HEK293T (cell line): ENCODE results near the gene RABL6.

ENCODE experiments used
- CTCF ChIA-PET: fragments of 350-600 bp; formaldehyde crosslinking; extraction: SDS; loops from one replicate; lab custom pipeline; 2021; ENCODE audit warnings: antibody characterized with exemption, inconsistent platforms; lab: Yijun Ruan, JAX
- POLR2A ChIA-PET: fragments of 350-600 bp; formaldehyde crosslinking; extraction: SDS; loops from one replicate; lab custom pipeline; 2020; ENCODE audit warnings: antibody characterized with exemption, inconsistent platforms; lab: Yijun Ruan, JAX
- DNase-seq: peaks from one replicate; pipeline ENCODE4 v3.0.0; 2012; ENCODE audit warnings: mixed read lengths; ENCODE audit errors: extremely low spot score
- ARNT ChIP-seq: fragments of 450-650 bp; IDR thresholded peaks from 2 replicates; pipeline ENCODE4 v1.6.1; 2017; ENCODE audit warnings: mild to moderate bottlenecking
- BHLHE40 ChIP-seq: fragments of 450-650 bp; IDR thresholded peaks from 2 replicates; pipeline ENCODE4 v1.6.1; 2016; ENCODE audit warnings: mild to moderate bottlenecking, moderate library complexity, borderline replicate concordance
- CTBP1 ChIP-seq: fragments of 450-650 bp; IDR thresholded peaks from 2 replicates; pipeline ENCODE4 v1.6.1; 2016; ENCODE audit warnings: borderline replicate concordance
- ELF4 ChIP-seq: fragments of 450-650 bp; IDR thresholded peaks from 2 replicates; pipeline ENCODE4 v1.6.1; 2017; ENCODE audit warnings: antibody characterized with exemption
- FOXA1 ChIP-seq: fragments of 450-650 bp; IDR thresholded peaks from 2 replicates; pipeline ENCODE4 v1.6.1; 2016; ENCODE audit warnings: mild to moderate bottlenecking
- FOXK2 ChIP-seq: fragments of 450-650 bp; IDR thresholded peaks from 2 replicates; pipeline ENCODE4 v1.6.1; 2016; ENCODE audit warnings: mild to moderate bottlenecking
- FOXM1 ChIP-seq: fragments of 450-650 bp; IDR thresholded peaks from 2 replicates; pipeline ENCODE4 v1.6.1; 2017; ENCODE audit warnings: mild to moderate bottlenecking, borderline replicate concordance
- HDGF ChIP-seq: fragments of 450-650 bp; IDR thresholded peaks from 2 replicates; pipeline ENCODE4 v1.6.1; 2017; ENCODE audit warnings: antibody characterized with exemption, borderline replicate concordance
- L3MBTL2 ChIP-seq: fragments of 450-650 bp; conservative IDR thresholded peaks from 2 replicates; pipeline ENCODE4 v1.6.1; 2016; ENCODE audit warnings: mild to moderate bottlenecking
- LEF1 ChIP-seq: fragments of 450-650 bp; IDR thresholded peaks from 2 replicates; pipeline ENCODE4 v1.6.1; 2017; ENCODE audit warnings: mild to moderate bottlenecking, borderline replicate concordance
- NFRKB ChIP-seq: fragments of 450-650 bp; IDR thresholded peaks from 2 replicates; pipeline ENCODE4 v1.6.1; 2016; ENCODE audit warnings: mild to moderate bottlenecking, moderate library complexity
- PKNOX1 ChIP-seq: fragments of 450-650 bp; IDR thresholded peaks from 2 replicates; pipeline ENCODE4 v1.6.1; 2016
- SP1 ChIP-seq: fragments of 450-650 bp; IDR thresholded peaks from 2 replicates; pipeline ENCODE4 v1.6.1; 2017
- SUZ12 ChIP-seq: fragments of 450-650 bp; IDR thresholded peaks from 2 replicates; pipeline ENCODE4 v1.6.1; 2016; ENCODE audit warnings: mild to moderate bottlenecking
- TARDBP ChIP-seq: fragments of 450-650 bp; IDR thresholded peaks from 2 replicates; pipeline ENCODE4 v1.6.1; 2016
- ZNF384 ChIP-seq: fragments of 450-650 bp; IDR thresholded peaks from 2 replicates; pipeline ENCODE4 v1.6.1; 2016

Gene RABL6

GRCh38 chr9:136844761-136845464 lies 37.2 kb downstream of the RABL6 start:
- DNase-seq = no peak
- no peak for TF ChIP-seq ELF4
- no peak for TF ChIP-seq HDGF
- TF ChIP-seq FOXK2 = no peak
- TF ChIP-seq CTBP1 = no peak
- no peak for TF ChIP-seq BHLHE40
- TF ChIP-seq FOXA1 = no peak
- no peak for TF ChIP-seq ZNF384
- TF ChIP-seq FOXM1 = no peak
- no peak for TF ChIP-seq SP1
- TF ChIP-seq ARNT = no peak
- no peak for TF ChIP-seq LEF1
- no peak for TF ChIP-seq NFRKB
- no peak for TF ChIP-seq PKNOX1
- TF ChIP-seq TARDBP = no peak
- no peak for TF ChIP-seq L3MBTL2
- TF ChIP-seq SUZ12 = no peak
- CTCF ChIA-PET = no interaction called here
- POLR2A ChIA-PET = no interaction called here

GRCh38 chr9:136845465-136846260 lies 37.9 kb downstream of the RABL6 start:
- no peak for DNase-seq
- POLR2A ChIA-PET = no interaction called here
- CTCF ChIA-PET = no interaction called here

GRCh38 chr9:136846376-136847087 lies 38.8 kb downstream of the RABL6 start:
- DNase-seq = no peak
- CTCF ChIA-PET = no interaction called here
- TF ChIP-seq BHLHE40 (no peak), ELF4 (no peak), FOXA1 (no peak), L3MBTL2 (no peak), SUZ12 (no peak), NFRKB (no peak), HDGF (no peak), PKNOX1 (no peak), FOXK2 (no peak), FOXM1 (no peak), LEF1 (no peak), TARDBP (no peak), ZNF384 (no peak), SP1 (no peak), CTBP1 (no peak), ARNT (no peak)
- POLR2A ChIA-PET = interaction anchor here (0.7 kb wide), 1 partner anchor 35 kb away, joined by 5 read pairs; no protein-coding TSS in a partner anchor

More at GRCh38 chr9:136845465-136846260, 37.9 kb downstream of the RABL6 start:
- TF ChIP-seq SP1 (no peak), L3MBTL2 (no peak), FOXK2 (no peak), TARDBP (no peak), CTBP1 (no peak), BHLHE40 (no peak), ZNF384 (no peak), ARNT (no peak), SUZ12 (no peak)

GRCh38 chr9:136847088-136847825 lies 39.5 kb downstream of the RABL6 start:
- POLR2A ChIA-PET = interaction anchor here (0.7 to 1.4 kb wide), 7 partner anchors 9 to 102 kb away, joined by 3 to 6 read pairs (median 5); partner anchors contain the start of genes RABL6 and TRAF2
- CTCF ChIA-PET = no interaction called here
- no peak for TF ChIP-seq NFRKB
- no peak for TF ChIP-seq FOXK2
- no peak for TF ChIP-seq HDGF
- DNase-seq = peak; percentile 39

- ChIA-PET CTCF (interaction anchor here (1.3 kb wide), 1 partner anchor 182 kb away, joined by 3 read pairs; no protein-coding TSS in a partner anchor), POLR2A (interaction anchor here (0.7 to 1.4 kb wide), 9 partner anchors 9 to 310 kb away, joined by 3 to 6 read pairs (median 4); partner anchors contain the start of genes RABL6 and TRAF2)
- TF ChIP-seq SP1 (no peak), HDGF (no peak), FOXK2 (no peak), BHLHE40 (no peak), CTBP1 (no peak), PKNOX1 (no peak; the same call in 1 of the 2 replicates), NFRKB (no peak), FOXM1 (no peak), FOXA1 (no peak), ELF4 (no peak), SUZ12 (no peak), TARDBP (no peak), L3MBTL2 (no peak), ARNT (no peak), ZNF384 (no peak), LEF1 (no peak)
- DNase-seq = peak; percentile 60
Measured at GRCh38 chr9:136847826-136848392, 40.2 kb downstream of the RABL6 start.
